HG03439 (cell line): Measurements from ENCODE around the gene ZSCAN16.
A peak's percentile ranks its signal among the peaks of the same experiment; 100 is the strongest.

Source experiments
- ATAC-seq: cut with Tn5 transposase; IDR thresholded peaks from one replicate; pipeline ENCODE4 v1.9.1; 2021; ENCODE audit warnings: mild to moderate bottlenecking, moderate library complexity; ENCODE audit not compliant: unreplicated experiment

The ZSCAN16 gene

GRCh38 chr6:28125401-28125800 lies 992 bp downstream of the ZSCAN16 start:
- ATAC-seq = no peak

- ATAC-seq = no peak
Measured at GRCh38 chr6:28134015-28134414, 9.6 kb downstream of the ZSCAN16 start.

GRCh38 chr6:28134716-28135115 lies 10.3 kb downstream of the ZSCAN16 start:
- no peak for ATAC-seq

GRCh38 chr6:28135393-28135792 lies 11.0 kb downstream of the ZSCAN16 start:
- ATAC-seq = no peak

- ATAC-seq = peak; percentile 57
Measured at GRCh38 chr6:28136585-28137504, 12.4 kb downstream of the ZSCAN16 start.

- ATAC-seq = peak; percentile 31
Measured at GRCh38 chr6:28137505-28137981, 13.1 kb downstream of the ZSCAN16 start.

- no peak for ATAC-seq
Measured at GRCh38 chr6:28139860-28140543, 15.6 kb downstream of the ZSCAN16 start.

GRCh38 chr6:28140616-28141015 lies 16.2 kb downstream of the ZSCAN16 start:
- ATAC-seq = no peak

GRCh38 chr6:28141500-28142329 lies 17.3 kb downstream of the ZSCAN16 start, which contains the start of gene ZKSCAN8:
TSS of gene ZKSCAN8 (plus strand) at chr6:28141883. CDS start at chr6:28148408, 6,525 bp downstream.
- peak; percentile 79 for ATAC-seq

GRCh38 chr6:28142446-28142845 lies 18.0 kb downstream of the ZSCAN16 start:
- no peak for ATAC-seq

GRCh38 chr6:28145231-28145630 lies 20.8 kb downstream of the ZSCAN16 start:
- ATAC-seq = no peak

GRCh38 chr6:28152531-28152930 lies 28.1 kb downstream of the ZSCAN16 start:
- no peak for ATAC-seq

- ATAC-seq = no peak
Measured at GRCh38 chr6:28153546-28153945, 29.1 kb downstream of the ZSCAN16 start.

GRCh38 chr6:28154357-28154756 lies 29.9 kb downstream of the ZSCAN16 start:
- no peak for ATAC-seq

- ATAC-seq = no peak
Measured at GRCh38 chr6:28158318-28158717, 33.9 kb downstream of the ZSCAN16 start.

GRCh38 chr6:28159029-28159607 lies 34.7 kb downstream of the ZSCAN16 start:
- ATAC-seq = no peak

GRCh38 chr6:28160233-28160632 lies 35.8 kb downstream of the ZSCAN16 start:
- ATAC-seq = no peak

GRCh38 chr6:28161410-28162079 lies 37.1 kb downstream of the ZSCAN16 start:
- ATAC-seq = peak; percentile 89

GRCh38 chr6:28165563-28165962 lies 41.2 kb downstream of the ZSCAN16 start:
- no peak for ATAC-seq

GRCh38 chr6:28167068-28167467 lies 42.7 kb downstream of the ZSCAN16 start:
- no peak for ATAC-seq
